ENCODE results near the gene NEK9.

DNA sequence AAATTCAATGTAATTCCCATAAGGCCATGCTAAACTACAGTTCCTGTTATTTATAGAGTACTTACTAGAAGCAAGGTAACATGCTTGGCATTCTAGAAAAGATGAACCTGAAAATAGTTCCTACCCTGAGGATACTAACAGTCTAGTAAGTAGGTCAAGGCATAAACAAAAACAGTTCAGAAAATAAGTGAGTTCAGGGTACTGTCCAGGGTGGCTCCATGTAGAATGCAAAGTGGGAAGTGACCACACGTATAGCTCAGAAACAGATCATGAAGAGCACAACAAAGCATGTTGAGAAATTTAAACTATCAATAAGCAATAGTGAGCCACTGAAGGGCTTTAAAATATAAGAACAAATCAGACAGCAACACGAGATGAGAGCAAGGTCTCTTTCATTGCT is 47.2 kb upstream of the NEK9 start:
- TF ChIP-seq, protein P1, sequence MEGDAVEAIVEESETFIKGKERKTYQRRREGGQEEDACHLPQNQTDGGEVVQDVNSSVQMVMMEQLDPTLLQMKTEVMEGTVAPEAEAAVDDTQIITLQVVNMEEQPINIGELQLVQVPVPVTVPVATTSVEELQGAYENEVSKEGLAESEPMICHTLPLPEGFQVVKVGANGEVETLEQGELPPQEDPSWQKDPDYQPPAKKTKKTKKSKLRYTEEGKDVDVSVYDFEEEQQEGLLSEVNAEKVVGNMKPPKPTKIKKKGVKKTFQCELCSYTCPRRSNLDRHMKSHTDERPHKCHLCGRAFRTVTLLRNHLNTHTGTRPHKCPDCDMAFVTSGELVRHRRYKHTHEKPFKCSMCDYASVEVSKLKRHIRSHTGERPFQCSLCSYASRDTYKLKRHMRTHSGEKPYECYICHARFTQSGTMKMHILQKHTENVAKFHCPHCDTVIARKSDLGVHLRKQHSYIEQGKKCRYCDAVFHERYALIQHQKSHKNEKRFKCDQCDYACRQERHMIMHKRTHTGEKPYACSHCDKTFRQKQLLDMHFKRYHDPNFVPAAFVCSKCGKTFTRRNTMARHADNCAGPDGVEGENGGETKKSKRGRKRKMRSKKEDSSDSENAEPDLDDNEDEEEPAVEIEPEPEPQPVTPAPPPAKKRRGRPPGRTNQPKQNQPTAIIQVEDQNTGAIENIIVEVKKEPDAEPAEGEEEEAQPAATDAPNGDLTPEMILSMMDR (IDR thresholded peaks at IDR 0.05): no peak
- no peak for TF ChIP-seq EZH2 (IDR thresholded peaks at IDR 0.05; ENCODE audit: borderline replicate concordance, insufficient read depth, low read depth, low read length, poor library complexity, severe bottlenecking)

Data from B cell (primary cell).